ENCODE measurements around the gene ZFPM1. TPM values are rescaled to one million over a fixed set of nuclear protein-coding genes. Genes with fewer than 3 reads are reported as not detected.
"Not testable (repeated sequence)": the region's sequence is repeated elsewhere in the genome, so short reads cannot be mapped to it uniquely, and the experiment has no call there.

The ZFPM1 gene
- total RNA-seq, 2 experiments from 2014 or later: 19.0 to 19.2 TPM

DNA sequence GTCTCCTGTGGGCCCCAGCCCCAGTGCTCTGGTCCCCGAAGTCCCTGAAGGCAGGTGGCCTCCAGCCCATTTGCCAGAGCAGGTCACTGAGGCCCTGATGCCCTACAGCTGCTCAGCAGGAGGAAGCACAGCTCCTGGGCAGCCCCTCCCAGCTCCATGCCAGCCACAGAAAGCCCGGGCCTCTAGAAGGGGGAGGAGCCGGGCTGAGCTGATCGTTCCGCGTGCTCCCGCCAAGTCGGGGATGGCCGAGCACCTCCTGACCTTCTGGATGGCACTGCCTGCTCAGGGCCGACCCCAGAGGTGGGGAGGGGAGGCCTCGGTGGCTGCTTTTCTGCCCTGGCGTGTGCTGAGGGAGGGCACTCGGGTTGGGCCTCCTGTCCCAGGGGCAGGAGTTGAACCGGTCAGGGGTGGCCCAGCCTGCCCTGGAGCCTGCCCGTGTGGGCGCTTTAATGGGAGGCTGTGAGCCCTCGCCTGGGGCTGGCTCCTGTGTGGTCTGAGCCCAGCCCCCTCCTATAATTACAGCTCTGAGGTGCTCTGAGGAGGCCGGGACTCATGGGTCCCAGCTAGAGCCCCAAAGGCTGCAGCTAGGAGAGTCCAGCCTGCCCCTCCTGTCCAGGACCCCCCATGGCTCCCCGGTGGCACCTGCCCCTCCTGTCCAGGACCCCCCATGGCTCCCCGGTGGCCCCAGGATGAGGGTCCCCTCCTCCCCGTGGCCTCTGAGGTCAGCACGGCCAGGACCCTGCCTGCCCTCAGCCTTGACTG, 29.7 kb downstream of the ZFPM1 start:
- POLR2A ChIA-PET: no interaction called here
- H3K27me3 Mint-ChIP-seq: no peaks in the 10 kb centered on the region
- no peaks in the 10 kb centered on the region for H3K9me3 Mint-ChIP-seq
- no peak overlapping the region for H3K27ac Mint-ChIP-seq
- H3K4me1 Mint-ChIP-seq: peaks cover 11% of the 10 kb centered on the region
- DNase-seq: no peak
- no peak for ATAC-seq (ENCODE audit: low read depth)
- no peak overlapping the region for H3K4me3 Mint-ChIP-seq
- peaks cover 3% of the 10 kb centered on the region for H3K36me3 Mint-ChIP-seq

DNA sequence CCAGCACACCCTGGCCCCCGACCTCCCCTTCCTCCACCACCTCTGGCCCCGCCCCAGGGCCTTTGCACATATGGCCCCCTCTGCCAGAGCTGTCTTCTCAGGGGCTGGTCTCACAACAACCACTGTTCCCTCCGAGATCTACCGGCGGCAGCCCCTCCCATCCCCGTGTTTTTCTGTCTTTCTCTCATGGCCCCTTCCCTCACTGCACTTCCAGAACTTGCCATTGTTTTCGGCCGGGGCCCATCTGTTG, 30.2 kb downstream of the ZFPM1 start:
- Mint-ChIP-seq H3K4me3 (no peak overlapping the region), H3K27me3 (no peaks in the 10 kb centered on the region), H3K9me3 (no peaks in the 10 kb centered on the region), H3K4me1 (peaks cover 9% of the 10 kb centered on the region), H3K27ac (no peak overlapping the region), H3K36me3 (peaks cover 3% of the 10 kb centered on the region)
- POLR2A ChIA-PET: no interaction called here
- ATAC-seq (ENCODE audit: low read depth) (no peak), DNase-seq (no peak)

DNA sequence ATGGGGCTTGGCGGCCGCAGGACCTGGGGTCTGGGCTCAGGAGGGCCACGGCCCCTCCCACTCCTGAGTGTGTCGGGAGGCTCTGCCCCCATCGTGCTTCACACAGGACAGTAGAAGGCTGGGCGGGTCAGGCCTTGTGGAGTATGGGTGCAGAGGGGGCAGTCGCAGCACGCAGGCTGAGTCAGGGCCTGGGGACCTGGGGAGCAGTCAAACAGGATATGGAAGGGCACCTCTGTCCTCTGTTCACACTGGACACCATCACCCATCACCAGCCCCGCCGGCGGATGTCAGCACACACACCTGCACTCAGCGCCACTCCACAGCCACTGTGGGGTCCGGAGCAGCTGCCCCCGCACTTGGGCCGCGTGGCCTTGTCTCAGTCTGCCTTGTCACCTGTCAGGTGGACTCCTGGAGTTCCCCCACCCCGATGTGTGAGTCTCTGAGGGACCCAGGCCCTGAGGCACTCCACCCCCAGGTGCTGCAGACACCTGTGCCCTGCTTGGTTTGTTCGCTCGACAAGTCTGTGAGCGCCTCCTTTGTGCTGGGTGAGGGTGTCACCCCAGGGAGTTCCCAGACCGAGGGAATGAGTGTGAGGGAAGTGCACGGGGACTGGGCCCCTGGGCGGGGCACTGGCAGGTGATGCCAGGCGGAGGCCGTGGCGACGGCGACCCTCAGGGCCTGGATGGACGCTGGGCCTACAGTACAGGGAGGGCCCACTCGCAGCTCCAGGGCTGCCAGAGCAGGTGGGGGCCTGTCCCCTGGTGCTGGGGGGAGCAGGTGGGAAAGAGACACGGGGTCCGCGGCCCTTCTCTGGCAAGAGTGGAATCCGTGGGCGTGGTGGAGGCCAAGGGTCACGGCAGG, 31.7 kb downstream of the ZFPM1 start:
- Mint-ChIP-seq H3K27ac (no peak overlapping the region), H3K27me3 (no peaks in the 10 kb centered on the region), H3K36me3 (peaks cover 3% of the 10 kb centered on the region), H3K4me3 (no peak overlapping the region), H3K4me1 (peaks cover 6% of the 10 kb centered on the region), H3K9me3 (no peaks in the 10 kb centered on the region)
- DNase-seq (no peak), ATAC-seq (ENCODE audit: low read depth) (no peak)
- POLR2A ChIA-PET: no interaction called here

DNA sequence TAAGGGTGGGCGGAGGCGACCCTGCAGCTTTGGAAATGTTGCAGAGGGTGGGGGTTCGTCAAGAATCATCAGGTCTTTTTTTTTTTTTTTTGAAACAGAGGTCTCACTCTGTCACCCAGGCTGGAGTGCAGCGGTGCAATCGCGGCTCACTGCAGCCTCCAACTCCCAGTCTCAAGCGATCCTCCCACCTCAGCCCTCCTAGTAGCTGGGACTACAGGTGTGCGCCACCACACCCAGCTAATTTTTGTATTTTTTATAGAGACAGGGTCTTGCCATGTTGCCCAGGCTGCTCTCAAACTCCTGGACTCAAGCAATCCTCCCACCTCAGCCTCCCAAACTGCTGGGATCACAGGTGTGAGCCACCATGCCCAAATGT, 32.3 kb downstream of the ZFPM1 start:
- H3K4me3 Mint-ChIP-seq, POLR2A ChIA-PET, H3K4me1 Mint-ChIP-seq: not testable (repeated sequence)

DNA sequence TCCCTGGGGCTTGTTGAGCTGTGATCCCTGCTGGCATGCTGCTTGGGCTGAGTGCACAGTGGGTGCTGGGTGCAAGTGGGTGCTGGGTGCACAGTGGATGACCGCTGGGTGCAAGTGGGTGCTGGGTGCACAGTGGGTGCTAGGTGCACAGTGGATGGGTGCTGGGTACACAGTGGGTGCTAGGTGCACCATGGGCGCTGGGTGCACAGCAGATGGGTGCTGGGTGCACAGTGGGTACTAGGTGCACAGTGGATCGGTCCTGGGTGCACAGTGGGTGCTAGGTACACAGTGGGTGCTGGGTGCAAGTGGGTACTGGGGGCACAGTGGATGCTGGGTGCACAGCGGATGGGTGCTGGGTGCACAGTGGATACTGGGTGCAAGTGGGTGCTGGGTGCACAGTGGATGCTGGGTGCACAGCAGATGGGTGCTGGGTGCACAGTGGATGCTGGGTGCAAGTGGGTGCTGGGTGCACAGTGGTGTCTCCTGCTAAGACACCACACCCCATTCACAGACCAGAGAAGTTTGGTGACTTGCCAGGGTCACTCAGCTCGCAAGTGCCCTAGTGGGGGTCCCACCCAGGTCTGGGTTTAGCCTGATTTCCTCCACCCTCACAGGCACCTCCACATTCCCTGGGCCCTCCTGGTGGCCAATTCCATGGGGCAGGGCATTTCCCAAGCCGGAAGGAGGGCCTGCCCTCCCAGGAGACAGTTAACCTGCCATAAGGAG, 33.5 kb downstream of the ZFPM1 start:
- ATAC-seq (ENCODE audit: low read depth) (no peak), DNase-seq (no peak)
- Mint-ChIP-seq H3K27ac (no peak overlapping the region), H3K9me3 (no peaks in the 10 kb centered on the region), H3K27me3 (no peaks in the 10 kb centered on the region), H3K4me1 (no peaks in the 10 kb centered on the region), H3K36me3 (peaks cover 3% of the 10 kb centered on the region), H3K4me3 (no peak overlapping the region)
- POLR2A ChIA-PET: no interaction called here

More for the DNA sequence above, 32.3 kb downstream of the ZFPM1 start:
- not testable (repeated sequence) for H3K27me3 Mint-ChIP-seq; DNase-seq; ATAC-seq (ENCODE audit: low read depth); H3K27ac Mint-ChIP-seq; H3K9me3 Mint-ChIP-seq; H3K36me3 Mint-ChIP-seq

DNA sequence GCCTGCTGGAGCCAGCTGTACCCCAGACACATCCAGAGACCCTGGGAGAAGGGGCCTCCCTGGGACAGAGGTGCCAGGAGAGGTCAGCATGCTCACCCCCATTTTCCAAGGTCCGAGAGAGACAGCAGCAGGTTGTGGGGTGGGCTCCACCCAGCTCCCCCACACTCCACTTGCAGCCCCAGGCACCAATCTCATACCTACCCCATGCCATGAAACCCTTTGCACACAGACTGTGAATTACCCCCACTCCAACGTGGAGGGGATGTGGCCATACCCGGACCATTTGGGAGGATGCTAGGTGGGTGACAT, 34.0 kb downstream of the ZFPM1 start:
- no peaks in the 10 kb centered on the region for H3K9me3 Mint-ChIP-seq
- no peak for DNase-seq
- H3K36me3 Mint-ChIP-seq: peaks cover 3% of the 10 kb centered on the region
- no peak for ATAC-seq (ENCODE audit: low read depth)
- H3K4me3 Mint-ChIP-seq: no peak overlapping the region
- H3K27ac Mint-ChIP-seq: no peak overlapping the region
- no peaks in the 10 kb centered on the region for H3K4me1 Mint-ChIP-seq
- H3K27me3 Mint-ChIP-seq: no peaks in the 10 kb centered on the region
- POLR2A ChIA-PET: no interaction called here

DNA sequence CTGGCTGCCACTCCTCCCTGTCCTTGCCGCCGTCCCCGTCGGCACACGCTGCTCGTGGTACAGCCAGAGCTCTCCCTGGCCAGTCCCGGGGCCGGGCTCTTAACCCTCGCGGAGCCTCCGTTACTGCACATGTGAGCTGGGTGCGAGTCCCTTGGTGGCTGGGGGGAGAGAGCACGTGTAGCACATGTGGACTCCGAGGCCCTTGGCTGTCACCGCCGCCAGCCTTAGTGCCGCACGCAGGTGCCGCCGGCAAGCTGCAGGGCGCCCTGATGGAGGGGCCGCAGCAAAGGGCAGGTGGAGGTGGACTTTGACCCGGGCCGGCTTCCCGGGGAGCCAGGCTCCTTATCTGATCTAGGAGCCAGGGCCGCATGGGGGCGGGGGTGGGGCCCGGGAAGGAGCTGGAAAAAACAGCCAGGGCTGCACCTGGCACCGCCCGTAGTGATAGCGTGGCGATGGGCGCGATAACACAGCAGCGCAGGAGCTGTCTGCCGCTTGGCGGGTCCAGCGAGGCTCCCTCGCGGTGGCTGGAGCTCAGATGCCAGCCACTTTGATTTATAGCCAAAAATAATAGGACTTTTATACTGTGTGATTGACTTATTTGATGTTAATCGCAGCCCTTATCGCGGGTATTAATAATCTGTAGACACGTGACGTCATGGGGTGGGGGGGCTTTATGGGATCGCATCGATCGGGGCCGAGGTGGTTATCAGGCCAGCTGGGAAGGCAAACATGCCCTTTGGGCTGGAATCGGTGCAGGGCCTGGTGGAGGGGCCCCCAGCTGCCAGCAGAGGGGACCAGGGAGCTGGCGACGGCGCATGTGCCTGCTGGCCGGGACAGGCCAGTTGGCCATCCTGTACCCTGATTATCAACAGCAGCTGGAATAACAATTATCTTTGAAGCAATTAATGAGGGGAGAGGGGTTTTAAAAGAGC, 35.1 kb downstream of the ZFPM1 start:
- Mint-ChIP-seq H3K27me3 (no peaks in the 10 kb centered on the region), H3K4me1 (no peaks in the 10 kb centered on the region), H3K4me3 (no peak overlapping the region), H3K27ac (no peak overlapping the region), H3K9me3 (no peaks in the 10 kb centered on the region), H3K36me3 (peaks cover 3% of the 10 kb centered on the region)
- POLR2A ChIA-PET: no interaction called here
- no peak for DNase-seq
- no peak for ATAC-seq (ENCODE audit: low read depth)

DNA sequence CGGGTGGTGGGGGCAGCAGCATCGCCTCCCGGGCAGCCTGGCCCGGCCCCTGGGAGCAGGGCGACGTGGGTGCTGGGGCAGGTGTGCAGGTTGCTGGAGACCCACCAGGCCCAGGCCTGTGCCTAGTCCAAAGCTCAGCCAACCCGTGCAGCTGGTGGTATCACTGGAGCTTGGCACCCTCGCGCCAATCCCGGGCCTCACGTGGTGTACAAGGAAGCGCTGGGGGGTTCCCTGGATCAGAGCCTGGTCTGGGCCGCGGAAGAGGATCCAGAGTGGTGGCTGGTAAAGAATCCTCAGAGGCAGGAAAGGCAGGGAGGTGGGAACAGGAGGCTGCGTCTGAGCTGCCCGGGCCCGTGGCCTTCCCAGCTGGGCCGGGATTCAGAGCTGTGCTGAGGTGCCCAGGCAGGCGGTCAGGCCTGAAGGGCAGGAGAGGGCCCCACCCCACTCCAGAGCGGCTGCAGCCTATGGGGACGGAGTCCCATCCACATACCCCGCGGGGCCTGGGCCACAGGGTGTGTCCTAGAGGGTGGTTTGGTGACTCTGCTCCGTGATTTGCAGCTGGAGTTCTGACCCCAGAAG, 36.2 kb downstream of the ZFPM1 start:
- ATAC-seq (ENCODE audit: low read depth) (no peak), DNase-seq (no peak)
- POLR2A ChIA-PET: no interaction called here
- Mint-ChIP-seq H3K27ac (no peak overlapping the region), H3K27me3 (no peaks in the 10 kb centered on the region), H3K36me3 (peaks cover 1% of the 10 kb centered on the region), H3K9me3 (no peaks in the 10 kb centered on the region), H3K4me1 (no peaks in the 10 kb centered on the region), H3K4me3 (no peak overlapping the region)

DNA sequence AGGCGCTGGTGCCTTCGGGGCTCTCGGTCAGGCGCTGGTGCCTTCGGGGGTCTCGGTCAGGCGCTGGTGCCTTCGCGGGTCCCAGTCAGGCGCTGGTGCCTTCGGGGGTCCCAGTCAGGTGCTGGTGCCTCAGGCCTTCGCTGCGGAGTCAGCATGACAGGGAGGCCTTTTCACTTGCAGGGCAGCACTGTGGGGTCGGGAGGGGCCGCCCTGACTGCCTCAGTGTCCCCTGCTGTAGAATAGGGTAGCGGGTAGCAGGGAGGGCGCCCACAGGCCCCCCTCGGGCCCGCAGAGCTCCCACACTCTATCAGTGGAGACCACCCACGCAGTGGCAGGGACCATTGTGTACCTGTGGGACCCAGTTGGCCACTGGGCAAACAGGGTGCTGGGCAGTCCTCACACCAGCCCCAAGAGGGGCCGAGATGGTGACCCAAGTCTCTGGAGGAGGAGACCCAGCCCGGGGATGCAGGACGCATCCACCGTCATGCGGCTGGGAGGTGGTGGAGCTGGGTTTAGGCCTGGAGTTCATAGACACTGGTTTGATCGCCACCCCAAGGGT, 38.0 kb downstream of the ZFPM1 start:
- Mint-ChIP-seq H3K4me3 (no peak overlapping the region), H3K9me3 (no peaks in the 10 kb centered on the region), H3K4me1 (no peaks in the 10 kb centered on the region), H3K27ac (no peak overlapping the region), H3K27me3 (no peaks in the 10 kb centered on the region), H3K36me3 (peaks cover 1% of the 10 kb centered on the region)
- POLR2A ChIA-PET: no interaction called here
- ATAC-seq (ENCODE audit: low read depth) (no peak), DNase-seq (no peak)

DNA sequence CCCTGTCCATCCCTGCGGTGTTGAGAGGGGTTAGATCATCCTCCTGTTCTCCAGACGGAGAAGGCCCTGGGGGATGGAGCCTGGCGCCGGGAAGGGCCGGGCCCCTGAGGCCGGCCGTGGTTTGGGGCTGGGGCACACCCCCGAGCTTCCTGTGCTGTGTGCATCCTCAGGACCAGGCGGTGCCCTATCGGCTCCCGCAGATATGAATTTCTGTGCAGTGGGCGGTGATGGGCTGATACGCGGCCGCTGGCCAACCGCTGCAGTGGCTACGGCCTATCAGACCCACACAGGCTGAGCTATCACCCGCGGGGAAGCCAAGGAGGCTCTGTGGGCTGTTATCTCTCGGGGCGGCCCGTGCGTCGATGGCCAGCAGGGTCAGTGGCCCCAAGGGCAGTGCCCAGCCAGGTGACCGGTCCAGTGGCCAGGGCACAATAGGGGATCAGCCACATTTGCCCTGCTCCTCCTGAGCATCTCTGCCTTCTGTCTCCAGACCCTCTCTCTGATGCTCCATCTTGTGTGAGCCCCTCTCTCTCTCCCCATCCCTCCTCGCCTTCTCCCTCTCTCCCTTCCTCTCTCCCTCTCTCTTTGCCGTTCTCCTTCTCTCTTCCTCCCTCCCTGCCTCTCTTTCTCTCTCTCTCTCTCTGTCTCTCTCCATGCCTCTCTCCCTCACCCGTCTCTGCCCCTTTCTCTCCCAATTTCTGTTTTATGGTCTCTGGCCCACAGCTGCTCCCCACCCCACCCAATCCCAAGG, 38.7 kb downstream of the ZFPM1 start:
- ATAC-seq (ENCODE audit: low read depth) (no peak), DNase-seq (no peak)
- H3K27me3 Mint-ChIP-seq: no peaks in the 10 kb centered on the region
- no peaks in the 10 kb centered on the region for H3K36me3 Mint-ChIP-seq
- no peak overlapping the region for H3K27ac Mint-ChIP-seq
- POLR2A ChIA-PET: no interaction called here
- H3K4me3 Mint-ChIP-seq: no peak overlapping the region
- no peaks in the 10 kb centered on the region for H3K4me1 Mint-ChIP-seq
- H3K9me3 Mint-ChIP-seq: no peaks in the 10 kb centered on the region

DNA sequence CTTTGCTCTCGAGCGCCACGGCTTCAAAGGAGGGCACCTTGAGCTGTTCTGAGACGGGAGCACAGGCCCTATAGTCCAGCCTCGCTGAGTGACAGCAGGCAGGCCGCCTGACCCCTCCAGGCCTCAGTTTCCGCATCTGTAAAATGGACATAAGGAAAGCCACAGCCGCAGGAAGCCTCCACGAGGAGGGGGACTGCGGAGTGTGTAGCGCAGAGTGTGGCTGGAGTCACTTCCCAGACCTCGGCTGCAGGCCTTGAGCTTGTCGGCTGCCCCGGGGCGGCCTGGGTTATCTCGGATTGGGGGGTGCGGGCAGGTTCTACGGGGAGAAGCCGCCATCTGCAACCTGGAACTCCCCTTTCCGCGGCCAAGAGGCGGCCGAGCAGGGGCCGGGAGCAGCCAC, 40.8 kb downstream of the ZFPM1 start:
- POLR2A ChIA-PET: no interaction called here
- ATAC-seq (ENCODE audit: low read depth): no peak
- Mint-ChIP-seq H3K4me1 (no peaks in the 10 kb centered on the region), H3K36me3 (no peaks in the 10 kb centered on the region), H3K27ac (no peak overlapping the region), H3K27me3 (no peaks in the 10 kb centered on the region), H3K9me3 (no peaks in the 10 kb centered on the region), H3K4me3 (no peak overlapping the region)
- DNase-seq: no peak

DNA sequence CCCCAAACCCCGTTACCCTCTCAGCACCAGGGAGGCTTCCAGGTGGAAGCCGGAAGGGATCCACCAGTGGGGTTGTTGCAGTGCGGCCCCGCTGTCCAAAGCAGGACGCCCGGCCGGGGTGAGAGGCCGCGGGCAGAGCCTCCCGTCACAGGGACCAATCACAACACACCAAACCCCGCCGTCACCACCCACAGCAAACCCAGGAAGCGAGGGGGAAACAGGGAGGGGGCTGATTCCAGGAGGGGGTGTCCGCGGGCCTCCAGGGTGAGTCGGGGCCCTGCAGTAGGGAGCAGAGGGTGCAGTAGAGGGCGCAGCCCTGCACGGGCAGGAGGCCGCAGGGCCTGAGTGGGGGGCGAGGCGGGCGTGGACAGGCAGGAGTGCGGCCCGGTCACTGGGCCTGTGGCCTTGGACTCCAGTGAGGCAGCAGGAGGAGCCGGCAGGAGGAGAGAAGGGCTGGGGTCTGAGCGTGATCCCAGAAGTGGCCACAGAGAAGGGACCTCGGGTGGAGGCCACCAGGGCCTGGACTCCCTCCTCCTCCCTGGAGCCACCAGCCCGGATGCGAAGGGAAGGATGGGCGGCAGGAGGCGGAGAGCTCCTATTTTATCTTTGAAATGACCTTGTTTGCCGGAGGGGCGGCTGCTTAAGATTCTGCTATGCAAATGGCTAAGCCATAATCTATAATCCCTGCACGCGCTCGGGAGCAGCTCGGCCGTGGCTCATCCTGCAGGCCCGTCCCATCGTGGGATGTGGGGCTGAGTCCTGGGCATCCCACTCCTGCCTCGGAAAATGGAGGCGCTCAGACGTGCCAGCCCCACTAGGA, 41.5 kb downstream of the ZFPM1 start:
- Mint-ChIP-seq H3K27ac (no peak overlapping the region), H3K4me3 (no peak overlapping the region), H3K27me3 (no peaks in the 10 kb centered on the region), H3K36me3 (no peaks in the 10 kb centered on the region), H3K9me3 (no peaks in the 10 kb centered on the region), H3K4me1 (no peaks in the 10 kb centered on the region)
- no peak for ATAC-seq (ENCODE audit: low read depth)
- POLR2A ChIA-PET: no interaction called here
- DNase-seq: no peak

Measured in activated naive CD8-positive, alpha-beta T cell treated with anti-CD3 and anti-CD28 coated beads, Interleukin-2, amount 10 ng/mL, durations not matched to agents 7 days and 5 days (primary cell).